ENCODE results near the gene IL2RA.
"Not testable (repeated sequence)": the region's sequence is repeated elsewhere in the genome, so short reads cannot be mapped to it uniquely, and the experiment has no call there.

Gene IL2RA

GRCh38 chr10:6056411-6057135 lies 5.6 kb downstream of the IL2RA start:
- no peak for DNase-seq

- no peak for DNase-seq
These were observed 6.2 kb downstream of the IL2RA start for GRCh38 chr10:6055929-6056328.

GRCh38 chr10:6054884-6055283 lies 7.3 kb downstream of the IL2RA start:
- DNase-seq = no peak

DNA sequence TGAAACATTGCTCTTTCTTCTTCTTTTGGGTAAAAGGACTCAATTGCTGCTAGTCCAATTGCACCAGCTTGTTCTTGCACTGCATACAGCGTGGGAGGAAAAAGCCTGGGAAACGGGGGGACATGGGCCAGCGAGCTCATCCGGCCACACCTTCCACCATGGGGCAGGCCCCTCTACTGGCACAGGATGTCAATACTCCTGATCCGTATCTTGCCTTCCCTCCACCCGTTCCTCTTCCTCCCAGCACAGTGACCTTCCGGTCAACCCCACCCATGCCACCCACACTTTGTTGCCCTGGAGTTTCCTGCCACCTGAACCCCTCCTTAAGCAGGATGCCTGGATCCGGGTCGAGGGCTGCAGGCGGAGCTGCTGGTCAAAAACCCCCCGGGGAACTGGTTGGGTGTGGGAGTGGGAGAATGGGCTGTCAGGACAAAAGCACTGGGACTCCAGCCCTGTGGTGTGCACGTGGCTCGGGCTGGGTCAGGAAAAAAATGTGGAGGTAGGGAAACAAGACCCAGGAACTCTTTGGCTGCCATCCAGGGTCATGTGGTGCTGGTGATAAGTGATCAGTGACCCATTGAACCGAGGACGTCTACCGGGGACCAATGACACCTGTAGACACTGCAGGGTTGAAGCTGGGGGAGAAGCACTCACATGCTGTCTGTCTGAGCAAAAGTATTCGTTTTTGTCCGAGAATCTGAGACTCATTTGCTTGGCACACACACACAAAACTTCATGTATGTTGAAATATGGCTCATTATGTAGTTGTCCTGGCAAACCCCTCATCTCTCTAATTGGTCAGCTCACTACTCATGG lies 8.1 kb downstream of the IL2RA start:
- no peak for DNase-seq

- DNase-seq = no peak
These were observed 8.9 kb downstream of the IL2RA start for GRCh38 chr10:6053303-6053702.

DNA sequence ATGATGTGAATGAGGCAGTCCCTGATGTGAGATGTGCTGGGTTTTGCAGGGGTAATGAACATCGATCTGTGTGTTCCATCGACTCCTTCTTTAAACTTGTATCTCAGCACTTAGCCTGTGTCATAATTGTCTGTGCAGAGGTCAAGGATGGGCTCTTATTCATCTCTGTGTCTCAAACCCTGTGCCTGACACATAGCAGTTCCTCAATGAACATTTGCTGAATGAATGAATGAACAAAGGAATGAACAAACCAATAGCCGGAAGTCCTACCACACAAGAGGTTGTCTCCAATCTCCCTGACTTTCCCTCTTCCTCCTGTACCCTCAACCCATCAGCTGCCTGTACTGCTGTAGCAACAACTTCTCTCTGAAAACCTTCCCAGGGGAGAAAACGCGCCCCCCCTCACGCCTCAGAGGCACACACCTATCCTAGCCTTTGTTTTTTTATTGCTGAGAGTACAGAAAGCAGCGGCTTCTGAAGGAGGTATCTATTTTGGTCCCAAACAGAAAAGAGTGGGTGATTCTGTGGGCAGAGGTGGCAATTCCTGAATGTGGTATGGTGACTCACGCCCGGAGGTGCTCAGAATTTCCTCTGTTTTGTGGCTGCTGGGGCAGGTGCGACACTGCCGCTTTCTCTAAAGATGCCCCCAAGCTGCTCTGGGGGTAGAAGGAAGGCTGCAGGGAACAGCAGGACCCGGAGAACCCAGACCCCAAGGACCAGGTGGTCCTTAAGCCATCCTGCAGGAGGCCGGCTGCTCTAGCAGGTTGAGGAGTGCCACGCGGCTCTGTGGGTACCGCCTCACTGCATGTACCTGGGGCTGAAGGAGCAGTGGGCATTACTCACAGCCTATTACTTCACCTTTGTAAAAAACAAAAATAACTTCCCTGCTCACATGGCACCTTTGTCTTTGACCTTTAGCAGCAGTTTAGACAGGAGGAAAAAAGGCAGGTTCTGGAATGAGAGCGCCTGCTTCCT lies 9.6 kb downstream of the IL2RA start:
- no peak for DNase-seq

DNA sequence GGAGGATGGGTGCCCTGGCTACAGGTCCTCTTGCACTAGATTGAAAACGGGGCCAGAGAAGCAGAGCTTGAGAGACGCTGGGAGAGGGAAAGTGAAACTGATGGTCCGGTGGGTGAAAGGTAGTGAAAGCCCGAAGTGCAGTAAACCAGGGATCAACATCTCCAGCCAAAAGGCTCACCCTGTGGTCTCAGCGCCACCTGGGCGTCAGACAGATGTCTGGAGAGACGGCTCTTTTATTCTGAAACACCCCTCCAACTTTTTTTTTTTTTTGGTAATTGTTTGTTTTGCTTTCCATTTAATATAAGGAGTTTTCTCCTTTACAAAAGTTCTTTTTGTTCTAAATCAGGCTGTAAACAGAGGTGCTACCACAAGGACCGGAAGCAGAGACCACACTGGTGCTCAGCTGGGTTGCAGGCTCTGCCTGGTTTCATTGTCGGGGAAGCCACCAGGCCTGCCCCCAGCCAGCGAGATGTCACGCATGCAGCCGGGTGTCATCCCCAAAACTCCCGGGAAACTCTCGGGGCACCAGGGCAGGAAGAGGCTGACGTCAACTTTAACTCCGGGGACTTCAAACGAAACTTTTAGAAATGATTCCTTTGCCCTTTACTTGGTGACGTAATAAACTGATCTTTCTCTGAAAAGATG lies 11.2 kb downstream of the IL2RA start:
- DNase-seq = no peak

DNA sequence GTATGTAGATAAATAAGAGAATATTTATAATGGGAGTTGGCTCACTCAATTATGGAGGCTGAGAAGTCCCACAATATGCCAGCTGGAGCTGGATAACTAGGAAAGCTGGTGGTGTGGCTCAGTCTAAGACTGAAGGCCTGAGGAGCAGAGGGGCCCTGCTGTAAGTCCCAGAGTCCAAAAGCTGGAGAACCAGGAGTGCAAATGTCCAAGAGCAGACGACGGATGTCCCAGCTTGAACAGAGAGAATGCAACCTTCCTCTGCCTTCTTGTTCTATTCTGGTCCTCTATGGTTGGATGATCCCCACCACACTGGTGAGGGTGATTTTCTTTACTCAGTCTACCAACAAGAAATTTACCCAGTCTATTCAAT lies 13.2 kb downstream of the IL2RA start:
- DNase-seq = no peak

DNA sequence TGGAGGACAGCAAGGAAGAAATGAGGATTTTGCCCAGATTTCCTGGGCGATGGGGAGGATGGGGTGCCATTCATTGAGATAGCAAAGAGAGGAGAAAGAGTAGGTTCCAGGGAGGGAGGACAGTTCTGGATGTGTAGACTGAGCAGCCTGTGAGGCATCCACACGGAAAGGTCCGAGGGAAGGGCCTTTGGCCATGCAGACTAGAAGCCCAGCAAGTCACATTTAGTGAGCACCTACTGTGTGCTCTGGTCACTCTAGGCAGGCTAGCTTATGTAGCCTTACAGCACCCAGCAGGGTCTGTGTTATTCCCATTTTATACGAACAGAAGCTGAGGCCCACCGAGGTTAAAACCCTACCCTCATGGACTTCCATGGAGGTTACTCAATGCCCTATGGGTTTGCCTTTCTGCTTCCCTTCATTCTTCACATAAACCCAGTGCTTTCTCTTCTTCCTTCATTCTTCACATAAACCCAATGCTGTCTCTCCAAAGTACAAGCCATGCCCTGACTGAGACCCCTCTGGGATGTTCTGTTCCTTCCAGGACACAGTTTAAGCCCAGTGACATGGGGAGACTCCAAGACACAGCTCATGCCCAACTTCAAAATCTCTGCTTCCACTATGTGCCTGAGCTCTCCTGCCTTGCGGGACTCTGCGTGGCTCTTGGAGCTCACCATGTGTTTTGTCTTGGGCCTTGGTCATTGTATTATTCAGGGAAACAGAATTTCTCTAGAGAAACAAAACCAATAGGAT lies 13.7 kb downstream of the IL2RA start:
- DNase-seq = no peak

DNA sequence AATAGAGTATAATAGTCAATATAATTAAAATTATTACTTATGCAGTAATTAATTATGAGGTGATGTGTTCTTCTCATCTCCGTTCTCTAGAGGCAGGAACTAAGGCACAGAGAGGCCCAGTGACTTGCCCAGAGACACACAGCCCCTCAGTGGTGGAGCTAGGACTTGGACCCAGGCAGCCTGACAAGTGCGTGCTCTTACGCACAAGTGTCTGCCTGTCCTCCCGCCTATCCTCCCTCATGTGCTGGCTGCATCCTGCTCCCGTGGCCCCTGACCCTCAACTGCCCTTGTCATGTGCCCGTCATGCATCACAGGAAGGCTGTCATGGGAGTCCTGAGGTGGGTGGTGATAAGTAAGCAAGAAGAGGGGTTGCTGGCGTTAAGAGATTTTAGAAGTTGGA lies 14.3 kb downstream of the IL2RA start:
- no peak for DNase-seq

- no peak for DNase-seq
These were observed 15.2 kb downstream of the IL2RA start for GRCh38 chr10:6046773-6047611.

DNA sequence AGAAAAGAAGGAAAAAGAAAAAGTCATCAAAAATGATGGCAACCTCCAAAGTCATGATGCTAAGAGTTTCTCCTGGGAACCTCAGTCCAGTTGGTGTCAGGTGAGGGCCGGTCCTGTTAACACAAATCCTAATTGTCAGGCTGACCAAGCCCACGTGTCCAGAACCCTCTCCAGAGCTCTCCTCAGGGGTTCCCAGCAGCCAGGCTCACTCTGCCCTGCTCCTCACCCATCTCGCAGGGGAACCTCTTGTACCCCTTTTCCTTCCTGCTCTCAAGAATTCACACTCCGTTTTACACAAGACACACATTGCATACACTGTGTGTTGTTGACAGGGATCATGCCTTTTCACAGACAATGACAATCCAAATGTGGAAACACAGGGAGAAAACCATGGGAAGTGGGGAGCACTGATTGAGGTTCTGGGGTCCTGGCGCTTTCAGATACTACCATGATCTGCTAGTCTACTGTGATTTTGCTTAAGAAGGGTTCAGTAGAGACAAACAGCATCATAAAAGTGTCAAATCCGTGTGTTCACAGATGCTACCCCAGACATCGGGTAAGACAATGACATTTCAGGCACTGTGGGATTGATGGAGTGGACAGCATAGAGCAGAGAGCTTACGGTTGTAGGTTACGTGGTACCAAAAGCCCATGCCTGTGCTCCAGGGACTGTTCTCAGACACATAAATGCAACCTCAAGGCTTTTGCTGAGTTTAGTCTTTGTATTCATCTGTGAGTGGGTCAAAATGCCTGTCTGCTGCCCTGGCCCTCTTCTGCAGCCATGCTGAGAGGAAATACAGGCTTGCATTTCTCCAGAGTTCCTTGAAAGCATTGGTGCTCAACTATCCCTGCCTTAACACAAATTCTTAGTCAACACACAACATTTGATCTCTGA lies 16.0 kb downstream of the IL2RA start:
- no peak for DNase-seq

DNA sequence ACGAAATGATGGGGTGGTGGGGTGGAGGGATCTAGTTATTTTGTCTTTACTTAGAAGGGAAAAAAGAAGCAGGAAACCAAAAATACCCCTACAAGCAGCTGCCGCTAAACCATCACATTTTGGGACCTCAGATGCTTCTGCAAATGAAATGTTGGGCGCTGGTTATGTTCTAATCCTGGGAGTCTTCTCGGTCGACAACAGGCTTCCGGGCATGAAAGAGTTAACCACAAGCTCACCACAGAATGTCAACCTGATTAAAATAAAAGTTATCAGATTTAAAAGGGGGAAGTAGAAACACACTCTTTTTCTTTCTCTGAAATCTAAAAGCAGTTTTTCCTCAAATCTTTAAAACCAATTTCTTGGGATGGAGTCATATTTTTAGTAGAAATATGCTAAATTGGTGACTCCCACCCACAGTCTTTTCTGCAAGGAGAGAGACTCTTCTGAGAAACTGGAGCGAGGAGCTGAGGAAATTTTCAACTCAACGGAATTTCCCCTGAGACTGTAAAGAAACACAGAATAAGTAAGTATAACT lies 16.8 kb downstream of the IL2RA start:
- no peak for DNase-seq

DNA sequence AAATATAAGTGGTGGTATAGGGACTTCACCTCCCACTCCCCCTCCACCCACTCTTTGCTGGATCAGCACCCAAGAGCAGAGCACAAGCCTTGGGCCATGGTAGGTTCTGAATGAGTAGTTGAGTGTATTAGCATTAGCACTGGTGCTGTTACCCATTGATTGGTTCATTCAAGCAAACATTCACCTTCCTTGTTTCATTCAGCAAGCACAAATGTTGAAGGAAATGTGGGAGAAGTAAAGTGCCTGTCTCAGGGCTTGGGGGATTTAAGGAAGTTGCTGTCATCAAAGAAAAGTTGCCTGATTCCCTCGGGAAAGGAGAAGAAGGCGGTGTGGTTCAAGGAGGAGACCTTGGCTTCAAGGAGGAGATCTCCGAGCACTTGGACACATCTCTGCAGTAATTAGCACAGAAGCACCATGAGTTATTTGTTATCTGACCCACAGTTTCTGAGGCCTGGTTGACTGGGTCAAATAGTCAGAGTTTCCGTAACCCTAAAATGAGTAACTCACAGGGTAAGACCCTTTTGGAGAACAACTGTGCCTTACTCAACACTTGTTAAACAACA lies 17.3 kb downstream of the IL2RA start:
- no peak for DNase-seq

DNA sequence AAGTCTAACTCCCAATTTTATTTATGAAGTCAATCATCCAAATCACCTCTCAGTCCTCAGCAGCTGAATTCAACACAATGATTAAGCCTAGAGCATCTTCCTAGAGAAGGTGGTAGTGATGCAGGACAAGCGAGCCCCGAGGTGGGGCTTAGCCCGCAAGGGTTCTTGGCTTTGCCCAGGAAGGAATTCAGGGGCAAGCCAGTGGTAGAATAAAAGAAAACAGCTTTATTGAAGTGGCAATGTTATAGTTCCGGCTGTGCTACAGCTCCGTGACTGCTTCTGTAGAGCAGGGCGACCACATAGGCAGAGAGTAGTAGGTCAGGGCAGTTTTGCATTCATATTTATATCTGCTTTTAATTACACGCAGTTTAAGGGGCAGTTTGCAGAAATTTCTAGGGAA lies 18.1 kb downstream of the IL2RA start:
- no peak for DNase-seq

DNA sequence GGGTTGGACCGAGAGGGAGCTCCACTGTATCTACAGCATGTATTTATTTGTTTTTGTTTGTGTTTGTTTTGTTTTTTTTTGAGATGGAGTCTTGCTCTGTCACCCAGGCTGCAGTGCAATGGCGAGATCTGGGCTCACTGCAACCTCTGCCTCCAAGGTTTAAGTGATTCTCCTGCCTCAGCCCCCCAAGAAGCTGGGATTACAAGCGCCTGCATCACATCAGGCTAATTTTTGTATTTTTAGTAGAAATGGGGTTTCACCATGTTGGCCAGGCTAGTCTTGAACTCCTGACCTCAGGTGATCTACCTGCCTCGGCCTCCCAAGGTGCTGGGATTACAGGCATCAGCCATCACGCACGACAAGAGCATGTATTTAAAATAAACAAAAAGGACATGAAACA lies 18.8 kb downstream of the IL2RA start:
- not testable (repeated sequence) for DNase-seq

GRCh38 chr10:6040205-6040604 lies 22.0 kb downstream of the IL2RA start:
- DNase-seq = no peak

DNA sequence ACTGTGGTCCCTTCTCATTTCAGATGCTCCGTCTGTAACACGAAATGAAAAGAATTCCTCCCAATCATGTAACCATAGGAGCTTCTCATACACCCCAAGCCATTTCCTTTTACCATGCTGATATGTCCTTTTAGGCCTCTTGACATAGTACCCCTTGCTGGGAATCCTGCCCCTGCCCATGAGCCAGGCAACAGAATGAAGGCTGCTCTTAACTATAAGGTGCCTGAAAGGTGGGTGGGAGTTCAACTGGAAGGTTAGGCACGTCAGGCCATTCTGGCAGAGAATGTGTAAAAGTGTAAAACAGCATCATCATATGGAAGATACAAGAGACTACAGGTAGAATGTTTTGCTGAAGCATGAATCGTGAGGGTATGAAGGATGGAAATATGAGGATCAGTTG lies 22.5 kb downstream of the IL2RA start:
- no peak for DNase-seq

DNA sequence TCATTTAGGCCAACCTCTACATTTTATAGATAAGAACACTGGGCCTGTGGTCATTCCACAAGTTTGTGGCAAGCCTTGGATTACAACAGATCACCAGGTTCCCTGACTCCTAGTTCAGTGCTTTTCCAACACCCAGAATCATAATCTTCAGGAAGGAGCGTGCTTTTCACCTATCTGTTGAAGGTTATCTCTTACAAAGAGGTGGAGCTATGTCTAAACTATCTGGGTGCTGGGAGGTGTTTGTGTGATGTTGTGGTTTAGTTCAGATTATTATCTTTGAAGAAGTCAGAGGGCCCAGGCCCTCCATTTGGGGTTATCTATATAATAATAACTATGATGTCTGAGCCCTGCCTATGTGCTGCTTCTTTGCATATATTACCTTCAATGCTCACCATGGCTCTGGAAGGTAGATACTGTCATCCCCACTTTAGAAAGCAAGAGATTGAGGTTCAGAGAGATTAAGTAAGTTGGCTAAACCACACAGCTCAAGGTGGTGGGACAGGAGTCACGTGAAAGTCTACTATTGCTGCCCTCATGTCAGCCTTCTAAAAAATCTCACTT lies 24.0 kb downstream of the IL2RA start:
- no peak for DNase-seq
